ENCODE data around the gene UMODL1. TPM values are rescaled to one million over a fixed set of nuclear protein-coding genes. Genes with fewer than 3 reads are reported as not detected.

Gene UMODL1
- total and polyA plus RNA-seq, 10 of the 15 experiments (the other 5 are each of a cell fraction or from before 2014, with no cell fraction given), result 0.01 to 0.11 (median 0.03) TPM; not detected in 5

GRCh38 chr21:42191064-42191463, 119.9 kb downstream of the UMODL1 start (continued):
- TF ChIP-seq CEBPZ (IDR thresholded peaks at IDR 0.05; ENCODE audit: low read depth, low read length) (no peak), MEF2A (IDR thresholded peaks at IDR 0.05; ENCODE audit: insufficient read depth, low read depth, low read length) (no peak), CREM (IDR thresholded peaks at IDR 0.05; ENCODE audit: low read depth) (no peak), TCF3 (IDR thresholded peaks at IDR 0.05; ENCODE audit: borderline replicate concordance, insufficient read depth, low read depth, low read length) (no peak), LARP7 (IDR thresholded peaks at IDR 0.05) (no peak), RBBP5 (conservative IDR thresholded peaks at IDR 0.05) (no peak), IRF4 (IDR thresholded peaks at IDR 0.05; ENCODE audit: low read depth, low read length) (no peak), EZH2 (IDR thresholded peaks at IDR 0.05; ENCODE audit: borderline replicate concordance, control insufficient read depth, low read depth, low read length) (no peak), ZNF622 (IDR thresholded peaks at IDR 0.05) (no peak)

All from GM12878 (cell line).